SK-N-DZ (cell line): ENCODE results near the gene HSPB8.
"Not testable (repeated sequence)": the region's sequence is repeated elsewhere in the genome, so short reads cannot be mapped to it uniquely, and the experiment has no call there.

ENCODE experiments used
- DNase-seq: peaks from one replicate; pipeline ENCODE4 v3.0.0-alpha.2; 2015; ENCODE audit warnings: low spot score

Gene HSPB8

GRCh38 chr12:119204671-119205285, 26.0 kb downstream of the HSPB8 start:
- no peak for DNase-seq

- DNase-seq: no peak
Observed at GRCh38 chr12:119206348-119207062, 27.8 kb downstream of the HSPB8 start.

- no peak for DNase-seq
Observed at GRCh38 chr12:119207063-119207560, 28.4 kb downstream of the HSPB8 start.

GRCh38 chr12:119208626-119209061, 29.9 kb downstream of the HSPB8 start:
- no peak for DNase-seq

- no peak for DNase-seq
Observed at GRCh38 chr12:119211884-119212283, 33.2 kb downstream of the HSPB8 start.

GRCh38 chr12:119216084-119216483, 37.4 kb downstream of the HSPB8 start:
- DNase-seq: no peak

GRCh38 chr12:119218875-119219274, 40.1 kb downstream of the HSPB8 start:
- DNase-seq: not testable (repeated sequence)

- no peak for DNase-seq
Observed at GRCh38 chr12:119222222-119222951, 43.7 kb downstream of the HSPB8 start.

GRCh38 chr12:119225454-119225853, 46.7 kb downstream of the HSPB8 start:
- DNase-seq: peak; percentile 36

GRCh38 chr12:119227292-119227691, 48.6 kb downstream of the HSPB8 start:
- DNase-seq: no peak

- DNase-seq: no peak
Observed at GRCh38 chr12:119229205-119229604, 50.5 kb downstream of the HSPB8 start.

GRCh38 chr12:119229837-119230236, 51.1 kb downstream of the HSPB8 start:
- peak; percentile 80 for DNase-seq

- DNase-seq: no peak
Observed at GRCh38 chr12:119230807-119231206, 52.1 kb downstream of the HSPB8 start.

GRCh38 chr12:119231774-119232173, 53.0 kb downstream of the HSPB8 start:
- DNase-seq: no peak

- peak; percentile 31 for DNase-seq
Observed at GRCh38 chr12:119235197-119235751, 56.5 kb downstream of the HSPB8 start.

- DNase-seq: no peak
Observed at GRCh38 chr12:119236372-119236771, 57.6 kb downstream of the HSPB8 start.

- DNase-seq: no peak
Observed at GRCh38 chr12:119239040-119239439, 60.3 kb downstream of the HSPB8 start.

GRCh38 chr12:119241049-119241448, 62.3 kb downstream of the HSPB8 start:
- DNase-seq: no peak

GRCh38 chr12:119241580-119242169, 62.9 kb downstream of the HSPB8 start:
- DNase-seq: no peak
